Stomach (tissue), 4 donors: ENCODE data around the gene RACGAP1.

Source experiments
- CTCF ChIP-seq, 7 experiments: fragments of 450-650 bp in 4 of 7; fragments of 200-600 bp in 3 of 7; sonication (generic) in 3 of 7; IDR thresholded peaks; one replicate each; pipeline ENCODE4 v1.5.1; 2016 to 2019; ENCODE audit warnings: antibody characterized with exemption in 7 of 7, control low read depth in 2 of 7, mild to moderate bottlenecking in 1 of 7
- EP300 ChIP-seq: sonication (generic); formaldehyde crosslinking; IDR thresholded peaks from one replicate; pipeline ENCODE4 v1.6.1; 2017; ENCODE audit warnings: antibody characterized with exemption
- POLR2A ChIP-seq, 4 donors: fragments of 450-650 bp; IDR thresholded peaks; one replicate each; pipeline ENCODE4 v1.6.1; 2016; ENCODE audit warnings: antibody characterized with exemption in 4 of 4, control low read depth in 2 of 4, mild to moderate bottlenecking in 1 of 4, moderate library complexity in 1 of 4
- POLR2AphosphoS5 ChIP-seq, 3 donors: sonication (generic); formaldehyde crosslinking; IDR thresholded peaks; one replicate each; pipeline ENCODE4 v1.6.1; 2016; ENCODE audit warnings: antibody characterized with exemption in 3 of 3

GRCh38 chr12:49956663-49957569 is 68.4 kb downstream of the RACGAP1 start:
- TF ChIP-seq CTCF (IDR thresholded peaks at IDR 0.05) (no peak), POLR2A (IDR thresholded peaks at IDR 0.05) (no peak), POLR2AphosphoS5 (IDR thresholded peaks at IDR 0.05) (no peak), EP300 (no peak)
